Left lobe of liver (tissue), 1 donor: Measurements from ENCODE around the gene ZC3H7B. TPM values are rescaled to one million over a fixed set of nuclear protein-coding genes. Genes with fewer than 3 reads are reported as not detected.

ENCODE experiments used
- total RNA-seq: library from RNA; stranded (reverse); gene quantifications from one replicate; pipeline ENCODE4 v1.2.1, GENCODE V29; 2021
- donor health status: DM: no; HTN: yes; CAD: no.

The ZC3H7B gene
- total RNA-seq, 1 donor from 2014 or later: 53.8 TPM

Other genes starting within 250 kb of the ZC3H7B start
- gene EP300, start 208.9 kb upstream of the ZC3H7B start, total RNA-seq: 24.4 TPM
- gene L3MBTL2, start 96.2 kb upstream of the ZC3H7B start, total RNA-seq: 12.7 TPM
- 2.5 TPM for gene CHADL, start 60.6 kb upstream of the ZC3H7B start, total RNA-seq
- gene RANGAP1, start 15.3 kb upstream of the ZC3H7B start, total RNA-seq: 34.7 TPM
- 26.3 TPM for gene TEF, start 80.4 kb downstream of the ZC3H7B start, total RNA-seq
- gene TOB2, start 145.3 kb downstream of the ZC3H7B start, total RNA-seq: 40.1 TPM
- 14.6 TPM for gene PHF5A, start 167.2 kb downstream of the ZC3H7B start, total RNA-seq
- 71.8 TPM for gene ACO2, start 167.6 kb downstream of the ZC3H7B start, total RNA-seq
- gene POLR3H, start 242.9 kb downstream of the ZC3H7B start, total RNA-seq: 22.5 TPM